ENCODE data around the gene PMM1.
"Not testable (repeated sequence)": the region's sequence is repeated elsewhere in the genome, so short reads cannot be mapped to it uniquely, and the experiment has no call there.

Gene PMM1

GRCh38 chr22:41596776-41597634 lies 7.4 kb upstream of the PMM1 start:
- peak; percentile 26 to 31 for DNase-seq

- DNase-seq = no peak
These were observed 6.1 kb upstream of the PMM1 start for GRCh38 chr22:41595703-41596102.

- not testable (repeated sequence) for DNase-seq
These were observed 3.8 kb upstream of the PMM1 start for GRCh38 chr22:41593336-41593960.

- DNase-seq = no peak
These were observed 2.3 kb downstream of the PMM1 start for GRCh38 chr22:41587347-41587723.

GRCh38 chr22:41585898-41586297 lies 3.7 kb downstream of the PMM1 start:
- no peak for DNase-seq

- no peak for DNase-seq
These were observed 4.8 kb downstream of the PMM1 start for GRCh38 chr22:41584881-41585280.

GRCh38 chr22:41582694-41583093 lies 6.9 kb downstream of the PMM1 start:
- no peak for DNase-seq

GRCh38 chr22:41579997-41580355 lies 9.7 kb downstream of the PMM1 start:
- no peak for DNase-seq

- no peak for DNase-seq
These were observed 10.2 kb downstream of the PMM1 start for GRCh38 chr22:41579297-41579996.

- no peak for DNase-seq
These were observed 10.8 kb downstream of the PMM1 start for GRCh38 chr22:41578818-41579217.

- no peak for DNase-seq
These were observed 11.5 kb downstream of the PMM1 start for GRCh38 chr22:41578114-41578513.

- DNase-seq = peak; percentile 27 to 41
These were observed 12.8 kb downstream of the PMM1 start for GRCh38 chr22:41576877-41577276.

GRCh38 chr22:41575533-41575932 lies 14.1 kb downstream of the PMM1 start:
- no peak for DNase-seq

- DNase-seq = no peak
These were observed 14.7 kb downstream of the PMM1 start for GRCh38 chr22:41574847-41575381.

GRCh38 chr22:41573677-41574076 lies 16.0 kb downstream of the PMM1 start:
- no peak for DNase-seq

GRCh38 chr22:41572305-41572704 lies 17.3 kb downstream of the PMM1 start:
- DNase-seq = not testable (repeated sequence)

GRCh38 chr22:41571786-41572185 lies 17.9 kb downstream of the PMM1 start:
- DNase-seq = no peak

- DNase-seq = no peak
These were observed 19.4 kb downstream of the PMM1 start for GRCh38 chr22:41570221-41570620.

- DNase-seq = no peak
These were observed 20.8 kb downstream of the PMM1 start for GRCh38 chr22:41568811-41569210.

- no peak for DNase-seq
These were observed 22.2 kb downstream of the PMM1 start for GRCh38 chr22:41567512-41567768.

GRCh38 chr22:41565403-41566054 lies 24.1 kb downstream of the PMM1 start:
- no peak for DNase-seq

GRCh38 chr22:41564563-41564962 lies 25.1 kb downstream of the PMM1 start:
- no peak for DNase-seq

- DNase-seq = no peak
These were observed 26.5 kb downstream of the PMM1 start for GRCh38 chr22:41563051-41563711.
